PFSK-1 (cell line): Measurements from ENCODE around the gene GABRQ.
"Not testable (repeated sequence)": the region's sequence is repeated elsewhere in the genome, so short reads cannot be mapped to it uniquely, and the experiment has no call there.

Experiments
- POLR2AphosphoS5 ChIP-seq: IDR thresholded peaks from 2 replicates; pipeline ENCODE4 v1.6.1; 2012; ENCODE audit warnings: low read depth, mild to moderate bottlenecking, control low read depth, low read length, moderate library complexity
- SIN3A ChIP-seq: IDR thresholded peaks from 2 replicates; pipeline ENCODE4 v1.6.1; 2012; ENCODE audit warnings: mild to moderate bottlenecking, low read length, moderate library complexity, borderline replicate concordance; ENCODE audit not compliant: insufficient read depth
- TAF1 ChIP-seq: IDR thresholded peaks from 2 replicates; pipeline ENCODE4 v1.6.1; 2012; ENCODE audit warnings: low read length, control low read depth, borderline replicate concordance; ENCODE audit not compliant: insufficient read depth

- TF ChIP-seq TAF1, SIN3A, POLR2AphosphoS5: not testable (repeated sequence)
Measured at GRCh38 chrX:152697952-152698931, 60.5 kb downstream of the GABRQ start, which contains the start of gene MAGEA3.
